Transverse colon (tissue), 4 donors: ENCODE results near the gene TPP1. TPM values are rescaled to one million over a fixed set of nuclear protein-coding genes. Genes with fewer than 3 reads are reported as not detected.

ENCODE experiments used
- DNase-seq: peaks from one replicate; pipeline ENCODE4 v3.0.0-alpha.2; 2019
- H3K27ac ChIP-seq, 4 donors: fragments of 200-600 bp; sonication (generic); 2 replicates each; pipeline ENCODE4 v1.5.1; 2016 to 2018; ENCODE audit warnings: inconsistent platforms in 4 of 4
- H3K27me3 ChIP-seq: fragments of 200-600 bp; sonication (generic); 2 replicates; pipeline ENCODE4 v1.5.1; 2017; ENCODE audit warnings: inconsistent platforms
- H3K36me3 ChIP-seq, 4 donors: fragments of 200-600 bp; sonication (generic); 2 replicates each; pipeline ENCODE4 v1.5.1; 2017 to 2019; ENCODE audit warnings: inconsistent platforms in 4 of 4
- H3K4me1 ChIP-seq, 4 donors: fragments of 200-600 bp; sonication (generic); 2 replicates each; pipeline ENCODE4 v1.5.1; 2017 to 2020; ENCODE audit warnings: inconsistent platforms in 4 of 4
- H3K4me3 ChIP-seq, 4 donors: fragments of 200-600 bp; sonication (generic); 1 replicate in 1 of 4; 2 replicates in 3 of 4; pipeline versions ENCODE4 v1.5.1 to v1.6.1; 2017 to 2019; ENCODE audit warnings: inconsistent platforms in 4 of 4
- H3K9me3 ChIP-seq, 2 donors: fragments of 200-600 bp; sonication (generic); 2 replicates each; pipeline ENCODE4 v1.5.1; 2017 to 2019; ENCODE audit warnings: inconsistent platforms in 2 of 2
- EP300 ChIP-seq: sonication (generic); formaldehyde crosslinking; IDR thresholded peaks from one replicate; pipeline ENCODE4 v1.6.1; 2017; ENCODE audit warnings: antibody characterized with exemption, low read depth
- POLR2A ChIP-seq: fragments of 450-650 bp; IDR thresholded peaks from one replicate; pipeline ENCODE4 v1.6.1; 2016; ENCODE audit warnings: antibody characterized with exemption, mild to moderate bottlenecking, moderate library complexity
- POLR2AphosphoS5 ChIP-seq, 3 donors: sonication (generic); formaldehyde crosslinking; IDR thresholded peaks; one replicate each; pipeline ENCODE4 v1.6.1; 2016; ENCODE audit warnings: antibody characterized with exemption in 3 of 3
- WGBS, 2 donors: methylation state at CpG; one replicate each; pipeline ENCODE4 v1.1.5; 2018; ENCODE audit warnings: low coverage in 1 of 2; 5-methylcytosine and 5-hydroxymethylcytosine counted together
- in situ Hi-C, 4 donors: fragments of 200-750 bp; cut with MboI; loops; one replicate each; pipeline versions ENCODE4 v1.15.0 to v1.15.1; 2017; ENCODE audit warnings: low sequenced_read_pairs in 3 of 4, low pct_ligation_motif_present in 1 of 4, low pct_unique_long_range_greater_than_20kb in 1 of 4
- intact Hi-C: fragments of 100-400 bp; cut with DNase I; formaldehyde crosslinking; loops from one replicate; pipeline ENCODE4 v1.15.1; 2023; ENCODE audit warnings: low total_unique reads
- total RNA-seq, 4 donors: library from RNA; depleted of rRNA; stranded (reverse); fragments of >200 nt; gene quantifications; one replicate each; pipeline ENCODE4 v1.1.0, GENCODE V29; 2016
- TF ChIP-seq, protein P1 (sequence below), 5 experiments: fragments of 200-600 bp in 3 of 5; fragments of 450-650 bp in 2 of 5; sonication (generic) in 3 of 5; IDR thresholded peaks; 1 replicate in 2 of 5; 2 replicates in 3 of 5; pipeline ENCODE4 v1.5.1; 2016 to 2017; ENCODE audit warnings: antibody characterized with exemption in 5 of 5, inconsistent platforms in 3 of 5, mild to moderate bottlenecking in 2 of 5, moderate library complexity in 1 of 5

TPP1 gene
- total RNA-seq, 4 donors from 2014 or later, result 64.0 to 114 (median 74.0) TPM

- peaks cover 4 to 18% (median 14%) of the 10 kb centered on the region in 4 donors for H3K4me1 ChIP-seq
- no peak overlapping the region for H3K27ac ChIP-seq
- TF ChIP-seq, protein P1, sequence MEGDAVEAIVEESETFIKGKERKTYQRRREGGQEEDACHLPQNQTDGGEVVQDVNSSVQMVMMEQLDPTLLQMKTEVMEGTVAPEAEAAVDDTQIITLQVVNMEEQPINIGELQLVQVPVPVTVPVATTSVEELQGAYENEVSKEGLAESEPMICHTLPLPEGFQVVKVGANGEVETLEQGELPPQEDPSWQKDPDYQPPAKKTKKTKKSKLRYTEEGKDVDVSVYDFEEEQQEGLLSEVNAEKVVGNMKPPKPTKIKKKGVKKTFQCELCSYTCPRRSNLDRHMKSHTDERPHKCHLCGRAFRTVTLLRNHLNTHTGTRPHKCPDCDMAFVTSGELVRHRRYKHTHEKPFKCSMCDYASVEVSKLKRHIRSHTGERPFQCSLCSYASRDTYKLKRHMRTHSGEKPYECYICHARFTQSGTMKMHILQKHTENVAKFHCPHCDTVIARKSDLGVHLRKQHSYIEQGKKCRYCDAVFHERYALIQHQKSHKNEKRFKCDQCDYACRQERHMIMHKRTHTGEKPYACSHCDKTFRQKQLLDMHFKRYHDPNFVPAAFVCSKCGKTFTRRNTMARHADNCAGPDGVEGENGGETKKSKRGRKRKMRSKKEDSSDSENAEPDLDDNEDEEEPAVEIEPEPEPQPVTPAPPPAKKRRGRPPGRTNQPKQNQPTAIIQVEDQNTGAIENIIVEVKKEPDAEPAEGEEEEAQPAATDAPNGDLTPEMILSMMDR (IDR thresholded peaks at IDR 0.05), result no peak
- no peak for TF ChIP-seq POLR2A
- no peak for TF ChIP-seq POLR2AphosphoS5 (IDR thresholded peaks at IDR 0.05)
- no peak for TF ChIP-seq EP300
- no peak for DNase-seq
- in situ Hi-C loops, result no loop called here
- no peaks in the 10 kb centered on the region for H3K9me3 ChIP-seq
- WGBS, 2 donors, result 87% methylated on average over 24 of the region's 24 CpGs; no CpG with 5 or more reads in 1 of the 2 donors
- H3K4me3 ChIP-seq, result no peak overlapping the region
- no peaks in the 10 kb centered on the region for H3K36me3 ChIP-seq
- H3K27me3 ChIP-seq, result no peaks in the 10 kb centered on the region
- intact Hi-C loops, result no loop called here
These were observed 3.3 kb upstream of the TPP1 start for GRCh38 chr11:6622261-6623171.

DNA sequence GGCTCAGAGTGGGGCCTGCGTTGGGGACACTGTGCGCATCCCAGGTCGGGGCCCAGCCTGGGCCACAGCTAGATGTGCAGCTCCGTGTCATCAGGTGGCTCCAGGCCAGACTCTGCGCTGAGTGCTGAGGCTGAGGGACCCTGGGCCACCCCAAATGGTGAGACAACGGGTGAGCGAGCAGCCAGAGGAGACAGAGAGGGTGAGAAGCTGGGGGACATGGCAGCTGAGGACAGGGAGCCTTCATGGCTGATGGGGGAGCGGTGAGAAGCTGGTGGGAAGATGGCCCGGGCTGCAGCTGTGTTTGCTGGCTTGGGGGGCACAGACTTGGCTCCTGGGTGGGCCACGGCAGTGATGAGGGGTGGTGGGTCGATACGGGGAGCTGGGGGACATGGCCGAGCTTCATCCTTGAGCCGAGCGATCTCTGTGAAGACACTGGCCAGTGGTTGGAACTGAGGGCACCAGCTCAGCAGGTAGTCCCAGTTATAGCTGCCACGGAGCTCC is 2.5 kb upstream of the TPP1 start:
- 87% methylated on average over 16 of the region's 16 CpGs; no CpG with 5 or more reads in 1 of the 2 donors for WGBS, 2 donors
- H3K27ac ChIP-seq, result no peak overlapping the region
- intact Hi-C loops (no loop called here), in situ Hi-C loops (no loop called here)
- peaks cover 4 to 24% (median 17%) of the 10 kb centered on the region in 4 donors for H3K4me1 ChIP-seq
- no peak overlapping the region for H3K4me3 ChIP-seq
- no peaks in the 10 kb centered on the region for H3K27me3 ChIP-seq
- DNase-seq, result no peak
- no peak for TF ChIP-seq POLR2A
- no peak for TF ChIP-seq POLR2AphosphoS5 (IDR thresholded peaks at IDR 0.05)
- TF ChIP-seq, protein P1 (IDR thresholded peaks at IDR 0.05), result no peak
- TF ChIP-seq EP300, result no peak
- H3K36me3 ChIP-seq, result no peaks in the 10 kb centered on the region
- H3K9me3 ChIP-seq, result no peaks in the 10 kb centered on the region

DNA sequence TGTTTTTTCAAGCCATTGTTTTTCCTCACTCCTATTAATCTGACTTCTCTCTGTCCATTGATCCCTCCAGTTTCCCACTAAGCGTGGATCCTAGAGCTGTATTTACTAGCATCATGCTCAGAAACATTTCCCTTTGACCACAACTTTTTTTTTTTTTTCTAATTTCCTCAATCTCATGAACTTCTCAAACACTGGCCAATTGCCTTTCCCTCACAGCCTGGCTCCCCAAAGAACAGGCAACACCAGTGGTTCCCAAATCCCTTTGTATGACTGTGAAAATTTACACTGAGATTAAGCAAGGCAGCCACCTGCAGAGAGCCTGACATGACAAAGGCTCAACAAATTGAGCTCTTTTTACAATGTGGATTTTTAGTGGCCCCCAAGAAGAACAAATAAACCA is 1.4 kb upstream of the TPP1 start:
- TF ChIP-seq, protein P1 (IDR thresholded peaks at IDR 0.05), result no peak
- TF ChIP-seq POLR2AphosphoS5 (IDR thresholded peaks at IDR 0.05) (no peak), POLR2A (no peak), EP300 (no peak)
- Histone ChIP-seq H3K27me3 (no peaks in the 10 kb centered on the region), H3K9me3 (no peaks in the 10 kb centered on the region), H3K4me1 (peaks cover 4 to 24% (median 17%) of the 10 kb centered on the region in 4 donors), H3K27ac (no peak overlapping the region), H3K36me3 (no peaks in the 10 kb centered on the region), H3K4me3 (no peak overlapping the region)
- DNase-seq, result no peak
- WGBS, 2 donors, result 82 to 83% methylated on average over 1 of the region's 1 CpG
- intact Hi-C loops (no loop called here), in situ Hi-C loops (no loop called here)
